Measurements from ENCODE around the gene SULT1C4. TPM values are rescaled to one million over a fixed set of nuclear protein-coding genes. Genes with fewer than 3 reads are reported as not detected.
A peak's percentile ranks its signal among the peaks of the same experiment; 100 is the strongest.

The SULT1C4 gene
- total and polyA plus RNA-seq, 3 donors from 2014 or later: 0.63 to 3.5 (median 1.1) TPM

GRCh38 chr2:108392029-108392428 lies 14.3 kb downstream of the SULT1C4 start:
- DNase-seq: no peak
- no peak overlapping the region for H3K4me3 ChIP-seq
- no peak overlapping the region for H3K27ac ChIP-seq
- 83 to 84% methylated on average over 1 of the region's 1 CpG for WGBS, 2 donors
- no peaks in the 10 kb centered on the region for H3K4me1 ChIP-seq
- H3K36me3 ChIP-seq (ENCODE audit: low read depth, missing control alignments): no peaks in the 10 kb centered on the region
- H3K27me3 ChIP-seq: no peaks in the 10 kb centered on the region
- H3K9me3 ChIP-seq: no peaks in the 10 kb centered on the region
- intact Hi-C loops (cut with DNase I; ENCODE audit: low total_unique reads): no loop called here
- TF ChIP-seq POLR2A (IDR thresholded peaks at IDR 0.05) (no peak), CTCF (IDR thresholded peaks at IDR 0.05) (no peak)

GRCh38 chr2:108393197-108393596 lies 15.4 kb downstream of the SULT1C4 start:
- no peaks in the 10 kb centered on the region for H3K4me1 ChIP-seq
- TF ChIP-seq CTCF (IDR thresholded peaks at IDR 0.05) (no peak), POLR2A (IDR thresholded peaks at IDR 0.05) (no peak)
- no peaks in the 10 kb centered on the region for H3K9me3 ChIP-seq
- no peaks in the 10 kb centered on the region for H3K27me3 ChIP-seq
- intact Hi-C loops (cut with DNase I; ENCODE audit: low total_unique reads): no loop called here
- H3K36me3 ChIP-seq (ENCODE audit: low read depth, missing control alignments): no peaks in the 10 kb centered on the region
- no peak for DNase-seq
- H3K27ac ChIP-seq: no peak overlapping the region
- H3K4me3 ChIP-seq: no peak overlapping the region

- H3K4me3 ChIP-seq: no peak overlapping the region
- TF ChIP-seq POLR2A (IDR thresholded peaks at IDR 0.05) (no peak), CTCF (IDR thresholded peaks at IDR 0.05) (no peak)
- H3K9me3 ChIP-seq: no peaks in the 10 kb centered on the region
- H3K4me1 ChIP-seq: no peaks in the 10 kb centered on the region
- H3K27me3 ChIP-seq: no peaks in the 10 kb centered on the region
- intact Hi-C loops (cut with DNase I; ENCODE audit: low total_unique reads): no loop called here
- no peak overlapping the region for H3K27ac ChIP-seq
- 96% methylated on average over 8 of the region's 8 CpGs for WGBS, 2 donors
- no peaks in the 10 kb centered on the region for H3K36me3 ChIP-seq (ENCODE audit: low read depth, missing control alignments)
- DNase-seq: no peak
These were observed 17.4 kb downstream of the SULT1C4 start for GRCh38 chr2:108395155-108395554.

- Histone ChIP-seq H3K27ac (no peak overlapping the region), H3K4me3 (no peak overlapping the region), H3K27me3 (no peaks in the 10 kb centered on the region), H3K9me3 (no peaks in the 10 kb centered on the region), H3K4me1 (no peaks in the 10 kb centered on the region), H3K36me3 (ENCODE audit: low read depth, missing control alignments) (no peaks in the 10 kb centered on the region)
- DNase-seq: peak; percentile 19
- TF ChIP-seq POLR2A (IDR thresholded peaks at IDR 0.05): no peak
- no peak for TF ChIP-seq CTCF (IDR thresholded peaks at IDR 0.05)
- intact Hi-C loops (cut with DNase I; ENCODE audit: low total_unique reads): no loop called here
- WGBS, 2 donors: 71 to 74% methylated on average over 3 of the region's 3 CpGs
These were observed 19.1 kb downstream of the SULT1C4 start for GRCh38 chr2:108396845-108397244.

- no peak for DNase-seq
- WGBS, 2 donors: 93 to 94% methylated on average over 2 of the region's 2 CpGs
These were observed 21.7 kb downstream of the SULT1C4 start for GRCh38 chr2:108399479-108399878.

More at GRCh38 chr2:108399479-108399878, 21.7 kb downstream of the SULT1C4 start:
- Histone ChIP-seq H3K27ac (no peak overlapping the region), H3K4me3 (no peak overlapping the region), H3K27me3 (no peaks in the 10 kb centered on the region), H3K4me1 (no peaks in the 10 kb centered on the region), H3K36me3 (ENCODE audit: low read depth, missing control alignments) (no peaks in the 10 kb centered on the region), H3K9me3 (no peaks in the 10 kb centered on the region)
- TF ChIP-seq CTCF (IDR thresholded peaks at IDR 0.05) (no peak), POLR2A (IDR thresholded peaks at IDR 0.05) (no peak)
- intact Hi-C loops (cut with DNase I; ENCODE audit: low total_unique reads): no loop called here
